GM19328 (cell line): ENCODE measurements around the gene NMNAT3.

Source experiments
- ATAC-seq: cut with Tn5 transposase; IDR thresholded peaks from one replicate; pipeline ENCODE4 v1.9.1; 2021; ENCODE audit warnings: mild to moderate bottlenecking, moderate library complexity; ENCODE audit not compliant: unreplicated experiment

Gene NMNAT3

DNA sequence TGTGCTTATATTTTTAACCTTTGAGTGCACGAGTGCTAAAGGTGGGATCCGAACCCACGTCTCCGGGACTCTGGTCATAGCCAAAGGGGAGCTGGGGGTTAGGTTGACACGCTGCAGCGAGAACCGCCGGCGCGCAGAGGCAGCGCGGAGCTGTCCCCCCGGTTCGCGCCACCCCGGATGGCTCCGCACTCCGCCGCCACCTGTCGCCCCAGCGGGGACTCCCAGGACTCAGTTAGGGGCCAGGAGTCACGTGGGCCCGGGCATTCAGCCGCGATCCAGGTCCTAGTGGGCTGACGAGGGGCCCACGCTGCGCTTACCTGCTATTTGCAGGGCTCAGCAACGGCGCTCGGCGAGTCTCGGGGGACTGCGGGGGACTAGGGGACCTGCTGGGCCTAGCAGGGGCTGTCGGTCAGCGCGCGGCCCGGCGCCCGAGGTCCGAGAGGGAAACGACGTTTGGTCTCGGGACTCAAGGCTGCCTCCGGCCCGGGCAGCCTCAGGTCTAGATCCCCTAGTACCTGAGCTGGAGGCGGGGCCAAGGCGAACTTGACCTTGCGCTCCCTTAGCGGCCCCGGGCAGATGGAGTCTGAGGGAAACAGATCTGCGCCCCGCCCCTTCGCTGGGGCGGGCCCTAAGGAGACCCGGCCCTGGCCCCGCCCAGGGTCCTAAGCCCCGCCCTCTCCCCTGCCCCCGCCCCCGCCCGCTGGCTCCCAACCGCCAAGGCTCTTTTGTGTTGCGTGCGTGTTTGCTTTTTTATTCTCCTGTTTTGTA, at the start of gene NMNAT3:
Gene NMNAT3 (minus strand): TSS at position 585 of the 768 bp plus-strand sequence. CDS start 50,248 bp downstream, outside the sequence.
- peak; percentile 99 for ATAC-seq

- no peak for ATAC-seq
These were observed 43.6 kb upstream of the NMNAT3 start for GRCh38 chr3:139721370-139721769.

DNA sequence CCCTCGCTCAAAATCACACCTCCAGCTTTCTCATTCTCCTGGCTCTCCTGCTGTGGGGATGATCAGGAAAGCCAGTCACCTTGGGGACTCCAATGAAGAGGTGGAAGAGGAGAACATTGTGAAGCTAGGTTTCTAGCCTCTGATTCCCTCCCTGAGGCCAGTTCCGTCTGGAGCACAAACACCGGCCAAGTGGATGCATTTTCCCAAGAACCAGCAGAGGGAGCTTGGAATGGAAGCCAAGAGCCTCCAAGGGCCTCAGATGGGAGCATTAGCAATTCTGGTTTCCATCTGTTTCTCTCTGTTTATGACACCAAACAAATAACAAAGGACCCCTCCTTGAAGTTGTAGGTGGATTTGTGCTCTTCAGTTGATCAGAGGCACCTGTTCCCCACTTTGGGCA, 40.6 kb upstream of the NMNAT3 start:
- no peak for ATAC-seq

DNA sequence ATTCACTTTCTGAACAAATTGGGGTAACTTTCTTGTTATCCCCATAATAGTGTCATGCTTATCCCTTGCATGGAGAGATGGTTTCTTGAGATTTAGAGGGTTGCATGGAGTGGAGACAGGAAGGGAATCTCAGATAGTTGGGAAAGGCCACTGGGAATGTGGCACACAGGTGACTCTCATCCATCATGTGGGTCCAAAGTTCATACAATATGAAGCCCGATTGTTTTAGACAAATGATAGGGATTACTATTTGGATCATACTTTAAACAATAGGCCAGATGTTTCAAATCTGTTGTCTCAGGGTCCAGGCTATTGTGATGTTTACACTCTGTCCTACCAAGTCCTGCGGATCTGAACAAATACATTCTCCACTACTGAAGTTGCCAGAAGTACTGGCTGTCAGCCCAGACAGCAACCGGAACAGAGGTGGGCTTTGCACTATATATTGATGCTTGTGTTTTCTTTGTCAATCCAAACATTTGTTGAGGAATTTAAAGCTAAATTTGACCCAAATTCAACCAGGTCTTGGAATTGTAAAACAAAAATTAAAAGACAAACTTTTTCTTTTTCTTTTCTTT, 39.2 kb upstream of the NMNAT3 start:
- ATAC-seq, result no peak

GRCh38 chr3:139715743-139716360, 38.1 kb upstream of the NMNAT3 start:
- no peak for ATAC-seq

DNA sequence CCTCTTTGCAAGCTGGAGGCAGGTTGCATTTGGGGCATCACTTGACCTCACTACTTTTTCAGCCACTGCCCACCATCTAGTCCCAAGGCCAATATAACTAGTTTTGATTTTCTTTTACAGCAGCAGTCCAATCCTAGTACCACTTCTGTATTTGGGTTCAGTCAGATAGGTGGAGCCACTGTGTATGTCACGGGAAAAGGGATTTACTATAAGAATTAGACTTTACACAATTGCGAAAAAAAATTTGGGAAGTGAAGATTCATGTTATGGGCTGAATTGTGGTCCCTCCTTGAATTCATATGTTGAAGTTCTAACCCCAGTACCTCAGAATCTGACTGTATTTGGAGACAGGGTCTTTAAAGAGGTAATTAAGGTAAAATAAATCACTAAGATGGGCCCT, 37.4 kb upstream of the NMNAT3 start:
- no peak for ATAC-seq

DNA sequence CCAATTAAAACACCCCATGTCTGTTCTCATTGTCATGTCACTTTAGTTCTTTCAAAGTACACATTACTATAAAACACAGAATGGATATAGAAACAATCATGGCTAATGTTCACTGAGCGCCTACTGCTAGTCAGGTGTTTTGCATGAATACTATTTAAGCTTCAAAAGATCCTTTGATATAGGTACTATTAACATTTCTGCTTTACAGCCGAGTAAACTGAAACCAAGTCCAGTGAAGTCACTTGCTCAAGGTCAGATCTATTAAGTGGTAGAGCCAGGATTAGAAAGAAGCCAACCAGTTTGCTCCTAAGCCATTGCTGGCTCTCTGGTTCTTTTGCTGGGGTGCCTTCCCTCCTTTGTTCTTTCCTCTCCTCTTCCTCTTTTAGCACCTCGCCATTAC, 32.4 kb upstream of the NMNAT3 start:
- no peak for ATAC-seq

DNA sequence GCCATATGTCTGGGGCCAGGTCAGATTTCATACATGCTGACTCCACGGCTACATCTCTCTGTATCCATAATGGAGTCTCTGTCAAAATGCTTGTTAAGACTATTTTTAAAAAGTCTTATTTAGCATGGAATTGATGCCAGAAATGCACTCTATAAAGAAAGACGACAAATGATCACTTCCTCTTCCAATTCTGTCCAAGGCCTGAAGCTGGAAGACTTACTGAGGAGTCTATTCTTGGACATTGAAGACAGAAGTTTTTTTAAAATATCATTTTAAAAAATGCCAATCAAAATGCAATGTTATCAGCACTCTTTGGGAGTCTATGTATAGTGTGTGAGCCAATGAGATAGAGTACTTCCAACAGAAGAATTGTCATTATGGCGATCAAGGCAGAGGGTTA, 27.9 kb upstream of the NMNAT3 start:
- ATAC-seq, result no peak

DNA sequence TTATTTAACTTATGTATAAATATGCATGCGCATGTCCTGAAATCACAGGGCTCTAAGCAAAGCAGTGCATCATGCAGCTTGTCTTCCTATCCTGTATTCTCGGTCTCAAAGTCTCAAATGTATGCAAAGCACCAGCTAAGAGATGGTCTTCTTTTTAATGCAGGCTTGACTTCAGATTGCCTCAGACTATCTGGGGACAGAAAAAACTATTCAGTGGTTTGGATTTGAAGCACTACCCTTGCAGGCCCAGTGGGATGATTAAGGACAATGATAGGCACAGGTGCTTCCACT, 18.5 kb upstream of the NMNAT3 start:
- ATAC-seq, result no peak

GRCh38 chr3:139695426-139696313, 17.9 kb upstream of the NMNAT3 start:
- ATAC-seq, result no peak

- ATAC-seq, result no peak
These were observed 17.2 kb upstream of the NMNAT3 start for GRCh38 chr3:139695007-139695406.

DNA sequence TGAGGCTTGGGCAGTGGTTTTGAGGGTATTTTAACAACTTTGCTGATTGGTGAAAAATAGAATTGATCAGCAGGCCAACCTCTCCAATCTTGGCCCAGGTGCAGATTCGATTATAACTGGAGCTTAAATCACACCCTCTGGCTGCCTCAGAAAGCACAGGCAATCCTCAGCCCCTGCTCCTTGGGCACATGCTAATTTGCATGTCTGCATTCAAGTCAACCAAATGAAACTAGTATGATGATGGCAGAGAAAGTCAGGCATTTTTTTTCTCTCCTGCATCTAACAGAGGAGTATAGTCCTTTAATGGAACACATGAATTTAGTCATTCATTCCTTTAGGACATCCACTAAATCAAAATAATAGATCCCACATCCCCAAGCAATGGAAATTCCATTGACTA, 16.8 kb upstream of the NMNAT3 start:
- no peak for ATAC-seq

DNA sequence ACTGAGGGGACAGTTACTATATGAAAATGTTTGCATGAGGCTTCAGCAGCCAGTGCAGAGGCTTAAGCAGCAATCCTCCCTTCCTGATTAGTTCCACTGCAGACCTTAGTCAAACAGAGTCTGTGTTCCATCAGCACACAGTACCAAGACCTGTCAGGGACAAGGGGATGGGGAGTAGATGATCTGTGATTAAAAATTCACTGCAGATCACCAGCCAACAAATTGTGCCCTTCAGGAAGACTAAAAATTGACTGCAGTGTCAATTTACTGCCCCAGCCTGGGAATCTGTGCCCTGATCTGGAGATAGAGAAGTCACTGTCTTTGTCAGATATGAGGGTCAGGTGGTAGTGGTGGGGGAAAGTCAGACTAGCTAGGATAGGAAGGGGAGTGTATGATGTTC, 13.8 kb upstream of the NMNAT3 start:
- no peak for ATAC-seq

DNA sequence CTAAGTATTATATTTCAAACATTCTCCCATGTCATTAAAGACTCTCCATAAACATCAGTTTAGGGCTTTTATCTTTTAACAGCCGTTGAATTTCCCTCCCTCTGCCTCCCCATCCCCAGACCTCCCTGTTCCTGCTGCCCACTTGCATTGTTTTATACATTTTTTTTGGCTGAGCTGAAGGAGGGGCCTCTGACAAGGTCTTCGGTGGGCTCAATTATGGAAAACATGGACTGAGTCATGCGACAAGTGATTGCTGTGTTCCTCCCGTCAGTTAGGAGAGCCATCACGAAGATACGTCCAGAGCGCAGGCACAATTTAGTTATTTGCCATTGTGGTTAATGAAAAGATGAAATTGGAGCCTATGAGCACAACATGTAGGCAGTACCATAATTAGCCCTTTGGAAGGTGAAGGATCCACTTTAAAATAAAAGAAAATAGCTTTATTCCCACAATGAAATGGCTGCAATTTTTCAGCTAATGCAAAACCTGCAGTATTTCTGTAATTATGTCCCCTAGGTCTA, 12.0 kb upstream of the NMNAT3 start:
- ATAC-seq, result no peak

GRCh38 chr3:139689122-139689521, 11.3 kb upstream of the NMNAT3 start:
- no peak for ATAC-seq

- ATAC-seq, result no peak
These were observed 9.7 kb upstream of the NMNAT3 start for GRCh38 chr3:139687431-139687830.

GRCh38 chr3:139686624-139687023, 8.9 kb upstream of the NMNAT3 start:
- no peak for ATAC-seq

DNA sequence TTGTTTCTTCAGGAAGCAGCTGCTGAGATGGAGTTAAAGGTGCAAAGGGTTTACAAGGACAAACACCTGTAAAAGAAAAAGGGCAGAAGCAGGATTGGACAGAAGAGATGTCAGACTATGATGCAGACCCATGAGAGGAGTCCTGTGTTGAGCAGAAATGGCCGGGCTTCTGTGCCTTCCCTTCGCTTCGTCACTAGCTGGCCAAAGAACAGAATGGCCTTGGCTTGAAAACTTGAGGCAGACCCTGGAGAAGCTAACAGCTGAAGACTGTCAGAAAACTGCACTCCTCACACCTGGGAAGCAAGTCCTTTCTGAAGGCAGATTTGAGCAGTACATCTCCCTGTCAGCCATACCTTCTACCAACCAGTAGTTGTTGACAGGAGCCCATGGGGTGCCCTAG, 8.4 kb upstream of the NMNAT3 start:
- ATAC-seq, result no peak

- no peak for ATAC-seq
These were observed 1.5 kb upstream of the NMNAT3 start for GRCh38 chr3:139679220-139679775.

GRCh38 chr3:139676632-139677387, 962 bp downstream of the NMNAT3 start:
- no peak for ATAC-seq
